Measurements from ENCODE around the gene GRIK1. TPM values are rescaled to one million over a fixed set of nuclear protein-coding genes. Genes with fewer than 3 reads are reported as not detected.

The GRIK1 gene
- total RNA-seq, 4 donors from 2014 or later, result 1.2 to 7.4 (median 1.3) TPM; not detected in 1

GRCh38 chr21:29661672-29662442, 277.9 kb downstream of the GRIK1 start:
- Histone ChIP-seq H3K4me3 (no peak overlapping the region), H3K27ac (no peak overlapping the region), H3K4me1 (no peaks in the 10 kb centered on the region), H3K27me3 (no peaks in the 10 kb centered on the region), H3K9me3 (no peaks in the 10 kb centered on the region), H3K36me3 (no peaks in the 10 kb centered on the region)
- no peak for TF ChIP-seq POLR2A (IDR thresholded peaks at IDR 0.05)
- TF ChIP-seq CTCF (IDR thresholded peaks at IDR 0.05), result no peak
- DNase-seq, result no peak

- Histone ChIP-seq H3K4me1 (no peaks in the 10 kb centered on the region), H3K27ac (no peak overlapping the region), H3K36me3 (no peaks in the 10 kb centered on the region), H3K27me3 (no peaks in the 10 kb centered on the region), H3K9me3 (no peaks in the 10 kb centered on the region), H3K4me3 (no peak overlapping the region)
- TF ChIP-seq POLR2A (IDR thresholded peaks at IDR 0.05) (no peak), CTCF (IDR thresholded peaks at IDR 0.05) (no peak)
- DNase-seq, result no peak
Measured at GRCh38 chr21:29660047-29660720, 279.6 kb downstream of the GRIK1 start.

GRCh38 chr21:29658934-29659203, 280.9 kb downstream of the GRIK1 start:
- no peaks in the 10 kb centered on the region for H3K4me1 ChIP-seq
- no peak overlapping the region for H3K4me3 ChIP-seq
- no peaks in the 10 kb centered on the region for H3K36me3 ChIP-seq
- no peaks in the 10 kb centered on the region for H3K27me3 ChIP-seq
- no peak for DNase-seq
- TF ChIP-seq CTCF (IDR thresholded peaks at IDR 0.05), result no peak
- no peak for TF ChIP-seq POLR2A (IDR thresholded peaks at IDR 0.05)
- no peak overlapping the region for H3K27ac ChIP-seq
- H3K9me3 ChIP-seq, result no peaks in the 10 kb centered on the region

GRCh38 chr21:29658177-29658933, 281.4 kb downstream of the GRIK1 start:
- Histone ChIP-seq H3K9me3 (no peaks in the 10 kb centered on the region), H3K4me1 (no peaks in the 10 kb centered on the region), H3K36me3 (no peaks in the 10 kb centered on the region), H3K27me3 (no peaks in the 10 kb centered on the region), H3K27ac (no peak overlapping the region), H3K4me3 (no peak overlapping the region)
- TF ChIP-seq CTCF (IDR thresholded peaks at IDR 0.05) (no peak), POLR2A (IDR thresholded peaks at IDR 0.05) (no peak)
- DNase-seq, result no peak

- H3K4me1 ChIP-seq, result no peaks in the 10 kb centered on the region
- H3K4me3 ChIP-seq, result no peak overlapping the region
- no peak for DNase-seq
- no peaks in the 10 kb centered on the region for H3K9me3 ChIP-seq
- no peaks in the 10 kb centered on the region for H3K36me3 ChIP-seq
- H3K27me3 ChIP-seq, result no peaks in the 10 kb centered on the region
- H3K27ac ChIP-seq, result no peak overlapping the region
- TF ChIP-seq CTCF (IDR thresholded peaks at IDR 0.05), result no peak
- no peak for TF ChIP-seq POLR2A (IDR thresholded peaks at IDR 0.05)
Measured at GRCh38 chr21:29657240-29657989, 282.4 kb downstream of the GRIK1 start.

All from Peyer's patch (tissue), 4 donors.